ENCODE results near the gene CYP2A7. TPM values are rescaled to one million over a fixed set of nuclear protein-coding genes. Genes with fewer than 3 reads are reported as not detected.
"Not testable (repeated sequence)": the region's sequence is repeated elsewhere in the genome, so short reads cannot be mapped to it uniquely, and the experiment has no call there.

Gene CYP2A7
- polyA plus RNA-seq, 3 donors from 2014 or later = not detected

GRCh38 chr19:40826699-40827385 is 55.2 kb downstream of the CYP2A7 start:
- DNase-seq = peak; percentile 91 to 95 (median 94)
- Mint-ChIP-seq H3K4me1 (peaks cover 61 to 68% of the 10 kb centered on the region in 2 donors), H3K27ac (peak overlapping the region; percentile 93 to 99 (median 98)), H3K4me3 (peak overlapping the region; percentile 67 to 78 (median 71)), H3K27me3 (ENCODE audit: low read depth in 3 of 3) (peaks cover 17 to 22% (median 20%) of the 10 kb centered on the region in 3 donors)
- not testable (repeated sequence) for H3K36me3 Mint-ChIP-seq, H3K9me3 Mint-ChIP-seq

GRCh38 chr19:40826312-40826698 is 55.7 kb downstream of the CYP2A7 start:
- not testable (repeated sequence) for H3K36me3 Mint-ChIP-seq, DNase-seq, H3K9me3 Mint-ChIP-seq
- H3K4me1 Mint-ChIP-seq = peaks cover 60 to 67% of the 10 kb centered on the region in 2 donors
- H3K27me3 Mint-ChIP-seq (ENCODE audit: low read depth in 3 of 3) = peaks cover 17 to 22% (median 20%) of the 10 kb centered on the region in 3 donors
- peak overlapping the region; percentile 93 to 99 (median 98) for H3K27ac Mint-ChIP-seq
- peak overlapping the region; percentile 67 to 78 (median 71) for H3K4me3 Mint-ChIP-seq

GRCh38 chr19:40825460-40826095 is 56.5 kb downstream of the CYP2A7 start:
- H3K27me3 Mint-ChIP-seq (ENCODE audit: low read depth in 3 of 3) = peaks cover 17 to 22% (median 20%) of the 10 kb centered on the region in 3 donors
- not testable (repeated sequence) for H3K36me3 Mint-ChIP-seq, DNase-seq, H3K9me3 Mint-ChIP-seq
- H3K4me3 Mint-ChIP-seq = peak overlapping the region; percentile 27 to 62 (median 45)
- H3K4me1 Mint-ChIP-seq = peaks cover 57 to 64% of the 10 kb centered on the region in 2 donors
- peak overlapping the region; percentile 68 to 99 (median 94) for H3K27ac Mint-ChIP-seq

Other genes starting within 250 kb of the CYP2A7 start
- 1 to 10 TPM in 2 of 3 donors, not detected in 1; 1.3 to 1.7 TPM for gene NUMBL, start 191.6 kb downstream of the CYP2A7 start, polyA plus RNA-seq
- gene COQ8B, start 165.3 kb downstream of the CYP2A7 start, polyA plus RNA-seq = 10 to 100 TPM; 18.3 to 23.5 (median 20.8) TPM
- 1 to 10 TPM; 3.8 to 8.1 (median 4.5) TPM for gene ITPKC, start 165.1 kb downstream of the CYP2A7 start, polyA plus RNA-seq
- gene ACTMAP, start 131.8 kb downstream of the CYP2A7 start, polyA plus RNA-seq = 1 to 10 TPM in 2 of 3 donors, not detected in 1; 3.1 to 6.2 TPM
- 10 to 100 TPM; 28.9 to 78.7 (median 39.2) TPM for gene SNRPA, start 131.0 kb downstream of the CYP2A7 start, polyA plus RNA-seq
- gene MIA, start 106.7 kb downstream of the CYP2A7 start, polyA plus RNA-seq = not detected
- 100 to 1,000 TPM; 129 to 151 (median 150) TPM for gene RAB4B, start 104.0 kb downstream of the CYP2A7 start, polyA plus RNA-seq
- 100 to 1,000 TPM in 2 of 3 donors, 10 to 100 TPM in 1; 88.4 to 124 (median 101) TPM for gene EGLN2, start 83.0 kb downstream of the CYP2A7 start, polyA plus RNA-seq
- under 1 TPM in 1 of 3 donors, not detected in 2; 0.48 TPM for gene CYP2A6, start 31.8 kb downstream of the CYP2A7 start, polyA plus RNA-seq
- not detected for gene CYP2B6, start 109.1 kb upstream of the CYP2A7 start, polyA plus RNA-seq
- gene CYP2A13, start 206.2 kb upstream of the CYP2A7 start, polyA plus RNA-seq = not detected
- gene CYP2F1, start 232.2 kb upstream of the CYP2A7 start, polyA plus RNA-seq = not detected